Hypothalamus (tissue), 51 donors: ENCODE results near the gene ATP6AP1.
A peak's percentile ranks its signal among the peaks of the same experiment; 100 is the strongest.

Experiments
- DNase-seq, 51 donors: peaks; one replicate each; lab custom pipeline; 2025; lab: John Stamatoyannopoulos, UW

ATP6AP1 gene

DNA sequence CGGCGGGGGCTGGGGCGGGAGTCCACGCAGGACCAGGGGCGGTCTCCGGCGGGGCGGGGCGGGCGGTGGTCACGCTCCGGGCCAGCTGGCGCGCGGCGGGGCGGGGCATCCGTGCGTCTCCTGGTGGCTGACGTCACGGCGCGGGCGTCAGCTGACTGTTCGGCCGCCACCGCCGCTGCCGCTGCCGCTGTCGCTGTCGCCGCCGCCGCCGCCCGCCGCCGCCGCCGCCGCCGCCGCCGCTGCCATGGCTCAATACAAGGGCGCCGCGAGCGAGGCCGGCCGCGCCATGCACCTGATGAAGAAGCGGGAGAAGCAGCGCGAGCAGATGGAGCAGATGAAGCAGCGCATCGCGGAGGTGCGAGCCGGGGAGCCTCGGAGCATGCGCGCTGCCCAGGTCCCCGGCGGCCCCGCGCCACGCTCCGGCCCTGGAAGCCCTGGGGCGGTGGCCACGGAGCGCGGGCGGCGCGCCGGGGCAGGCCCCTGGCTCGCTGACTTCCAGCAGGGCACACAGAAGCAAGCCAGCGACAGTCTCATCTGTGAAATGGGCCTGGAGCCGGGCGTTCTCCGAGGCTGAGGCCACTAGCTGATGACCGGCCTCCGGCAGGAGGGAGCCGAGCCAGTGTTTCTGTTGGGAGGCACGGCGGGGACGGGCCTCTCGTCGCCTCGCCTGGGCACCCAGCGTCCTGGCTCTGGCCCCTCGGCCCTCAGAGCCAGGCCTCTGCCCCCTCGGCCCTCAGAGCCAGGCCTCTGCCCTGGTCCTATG, 15.7 kb downstream of the ATP6AP1 start, which contains the start of gene FAM50A:
Gene FAM50A, plus strand, starts transcription at position 150 of the 763 bp plus-strand sequence. Its CDS starts 95 bp downstream, at position 245.
- peak in 47 of 51 donors; percentile 11 to 84 (median 57) for DNase-seq

DNA sequence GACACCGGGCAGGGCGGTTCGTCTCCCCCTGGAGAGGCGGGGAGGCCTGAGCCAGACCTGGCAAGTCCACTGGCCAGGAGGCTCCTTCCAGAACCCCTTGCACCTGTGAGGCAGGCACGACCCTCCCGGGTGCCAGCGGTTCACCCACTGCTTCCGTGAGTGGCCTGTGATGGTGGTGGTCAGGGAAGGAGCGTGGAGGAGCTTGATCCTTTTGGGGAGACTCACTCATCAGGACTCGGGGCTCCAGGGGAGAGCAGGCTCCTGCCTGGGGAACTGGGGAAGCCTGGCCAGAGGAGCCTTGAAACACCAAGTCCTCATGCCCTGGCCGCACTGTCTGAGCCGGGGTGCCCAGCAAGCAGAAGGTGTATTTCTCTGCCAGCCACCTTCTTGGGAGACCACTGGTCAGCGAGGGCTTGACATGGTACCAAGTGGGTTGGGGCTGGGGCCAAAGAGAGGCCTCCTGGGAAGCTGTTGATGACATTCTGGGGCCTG, 16.3 kb downstream of the ATP6AP1 start:
- DNase-seq: no peak

DNA sequence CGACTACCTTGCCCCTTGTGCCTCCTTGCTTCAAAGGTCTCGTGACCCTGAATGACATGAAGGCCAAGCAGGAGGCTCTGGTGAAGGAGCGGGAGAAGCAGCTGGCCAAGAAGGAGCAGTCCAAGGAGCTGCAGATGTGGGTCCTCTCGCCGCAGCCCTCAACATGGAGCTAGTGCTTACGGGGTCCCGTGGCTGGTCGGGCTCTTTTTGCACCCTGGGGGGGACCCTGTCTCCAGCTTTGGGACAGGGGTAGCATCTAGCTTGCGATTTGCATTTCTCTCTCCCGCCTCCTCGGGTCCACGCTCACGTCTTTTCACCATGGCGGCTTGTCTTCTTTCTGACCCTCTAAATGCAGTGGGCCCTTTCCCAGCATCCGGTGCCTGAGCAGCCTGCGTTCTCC, 17.3 kb downstream of the ATP6AP1 start:
- no peak for DNase-seq

DNA sequence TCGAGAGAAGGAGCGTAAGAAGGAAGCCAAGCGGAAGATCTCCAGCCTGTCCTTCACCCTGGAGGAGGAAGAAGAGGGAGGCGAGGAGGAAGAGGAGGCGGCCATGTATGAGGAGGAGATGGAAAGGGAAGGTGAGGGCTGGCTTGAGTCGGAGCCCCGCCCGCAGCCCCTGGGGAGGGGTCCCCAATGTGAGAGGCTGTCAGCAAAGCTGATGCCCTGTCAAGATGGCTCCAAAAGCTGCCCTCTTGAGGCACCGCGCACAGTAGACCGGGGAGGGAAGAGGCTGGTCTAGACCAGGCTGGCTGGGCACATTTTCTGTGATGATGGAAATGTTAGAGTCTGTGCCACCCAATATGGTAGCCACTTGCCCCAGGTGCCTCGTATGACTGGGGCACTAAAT, 18.0 kb downstream of the ATP6AP1 start:
- no peak for DNase-seq

DNA sequence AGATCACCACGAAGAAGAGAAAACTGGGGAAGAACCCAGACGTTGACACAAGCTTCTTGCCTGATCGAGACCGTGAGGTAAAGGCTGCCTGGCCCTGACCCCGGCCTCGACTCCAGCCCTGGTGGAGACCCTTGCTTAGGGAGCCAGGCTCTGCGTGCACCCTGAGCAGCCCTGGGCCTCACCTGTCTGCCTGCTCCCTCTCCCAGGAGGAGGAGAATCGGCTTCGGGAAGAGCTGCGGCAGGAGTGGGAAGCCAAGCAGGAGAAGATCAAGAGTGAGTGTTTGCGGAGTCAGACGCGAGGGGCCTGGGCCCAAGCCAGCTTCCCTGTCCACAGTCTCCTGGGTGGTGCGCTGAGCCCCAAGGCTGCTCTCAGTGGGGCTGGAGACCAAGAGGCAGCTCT, 20.0 kb downstream of the ATP6AP1 start:
- no peak for DNase-seq

DNA sequence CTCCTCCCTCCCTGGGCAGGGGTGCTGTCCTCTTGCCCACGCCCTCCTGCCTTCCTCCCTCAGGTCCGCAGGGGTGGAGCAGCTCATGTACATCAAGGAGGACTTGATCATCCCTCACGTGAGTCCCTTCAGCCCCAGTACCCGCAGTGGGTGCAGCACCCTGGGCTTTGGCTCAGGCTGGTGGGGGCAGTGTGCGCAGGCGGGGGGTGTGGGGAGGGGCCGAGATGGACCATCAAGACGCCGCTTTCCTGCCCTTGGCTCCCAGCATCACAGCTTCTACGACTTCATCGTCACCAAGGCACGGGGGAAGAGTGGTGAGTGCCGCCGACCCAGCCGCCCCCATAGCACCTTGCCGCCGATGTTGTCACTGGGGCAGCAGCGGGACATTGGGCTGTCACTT, 21.1 kb downstream of the ATP6AP1 start:
- no peak for DNase-seq

DNA sequence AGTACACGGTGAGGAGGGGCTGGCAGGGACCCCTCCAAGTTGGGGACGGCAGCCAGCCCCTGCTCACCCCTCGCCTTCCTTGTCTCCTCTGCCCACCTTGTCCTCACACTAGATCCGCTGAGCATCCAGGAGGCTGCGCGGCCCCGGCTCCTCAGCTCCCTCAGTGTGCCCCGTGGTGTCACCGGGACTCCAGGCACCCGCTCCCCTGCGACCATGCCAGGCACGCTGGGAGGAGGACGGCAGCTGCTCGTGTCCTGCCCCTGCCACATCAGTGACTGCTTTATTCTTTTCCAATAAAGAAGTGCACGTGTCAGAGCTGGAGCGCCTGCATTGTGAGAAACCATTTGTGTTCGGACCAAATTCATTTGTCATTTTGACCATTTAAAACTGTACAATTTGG, 21.8 kb downstream of the ATP6AP1 start:
- DNase-seq: peak in 15 of 51 donors; percentile 2 to 38 (median 9)

DNA sequence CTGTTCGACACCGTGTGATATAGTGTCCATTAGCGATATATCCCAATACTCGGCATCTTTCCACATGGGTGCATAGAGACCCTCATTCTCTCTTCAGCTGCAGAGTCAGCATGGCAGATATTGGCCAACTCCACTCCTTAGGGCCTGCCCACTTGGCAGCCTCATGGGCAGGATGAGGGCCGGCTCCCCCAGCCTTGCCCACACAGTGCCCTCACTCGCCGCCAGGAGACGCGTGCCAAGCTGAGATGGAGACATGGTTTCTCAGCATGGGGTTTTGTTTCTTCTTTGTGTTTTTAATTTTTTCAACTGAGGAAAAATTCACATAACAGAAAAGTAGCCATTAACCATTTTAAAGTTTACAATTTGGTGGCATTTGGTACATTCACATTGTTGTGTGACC, 24.3 kb downstream of the ATP6AP1 start:
- peak in 16 of 51 donors; percentile 1 to 39 (median 12) for DNase-seq

DNA sequence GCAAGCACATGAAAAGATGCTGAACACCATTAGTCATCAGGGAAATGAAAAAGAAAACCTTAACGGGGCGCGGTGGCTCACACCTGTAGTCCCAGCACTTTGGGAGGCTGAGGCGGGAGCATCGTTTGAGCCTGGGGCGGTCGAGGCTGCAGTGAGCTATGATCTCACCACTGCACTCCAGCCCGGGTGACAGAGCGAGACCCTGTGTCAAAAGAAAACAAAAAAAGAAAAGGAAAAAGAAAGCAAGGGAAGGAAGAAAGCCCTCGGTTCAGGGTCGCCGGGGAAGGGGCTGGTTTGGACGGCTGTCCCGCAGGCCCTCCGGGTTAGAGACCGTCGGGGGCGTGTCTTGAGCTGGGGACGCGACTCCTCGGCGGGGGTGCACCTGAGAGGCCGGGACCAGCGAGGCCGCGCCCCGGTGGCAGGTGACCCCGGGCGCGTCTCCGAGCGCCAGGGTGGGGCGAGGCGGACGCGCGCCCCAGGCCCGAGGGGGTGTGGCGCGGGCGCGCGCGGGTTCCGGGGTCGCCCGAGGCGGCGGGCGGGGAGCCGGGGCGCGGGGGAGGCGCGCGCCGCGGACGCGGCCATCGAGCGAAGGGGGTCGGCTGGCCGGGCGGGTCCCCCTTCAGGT, 29.1 kb downstream of the ATP6AP1 start:
- peak in 15 of 51 donors; percentile 10 to 66 (median 31) for DNase-seq

DNA sequence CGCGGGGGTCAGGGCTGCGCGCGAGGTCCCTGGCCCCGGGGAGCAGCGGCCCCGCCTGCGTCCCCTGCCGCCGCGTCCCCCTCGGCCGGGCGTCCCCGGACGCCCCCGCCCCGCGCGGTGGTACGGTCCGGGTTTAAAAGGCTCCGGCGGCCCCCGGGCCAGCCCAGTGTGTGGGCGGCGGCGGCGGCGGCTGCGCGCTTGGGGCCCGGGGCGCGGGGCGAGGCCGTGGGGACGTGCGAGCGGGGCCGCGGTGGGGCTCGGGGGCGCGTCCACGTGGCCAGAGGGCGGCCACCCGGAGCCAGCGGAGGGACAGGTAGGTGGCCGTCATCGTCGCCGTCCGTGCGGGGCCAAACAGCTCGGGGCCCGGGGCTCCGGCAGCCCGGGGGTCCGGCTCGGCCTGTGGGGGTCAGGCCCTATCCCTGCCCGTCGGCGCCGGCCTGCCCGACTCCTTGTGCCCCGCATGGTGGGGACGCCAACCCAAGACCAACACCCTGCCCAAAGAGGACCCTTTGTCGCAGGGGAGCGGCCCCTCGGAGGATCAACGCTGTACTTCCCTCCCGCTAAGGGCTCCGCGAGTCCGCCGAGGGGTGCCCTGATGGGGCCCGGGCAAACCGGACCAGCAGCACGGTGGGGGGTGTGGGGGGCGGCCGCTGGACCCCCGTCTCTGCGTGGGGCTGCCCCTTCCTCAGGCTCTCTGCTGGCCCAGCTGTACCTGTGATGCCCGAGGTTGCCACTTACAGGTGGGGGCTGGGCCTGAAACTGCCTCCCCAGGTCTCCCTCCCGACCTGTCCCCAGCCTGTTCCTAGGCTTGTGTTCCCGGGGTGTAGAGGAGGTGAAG, 29.9 kb downstream of the ATP6AP1 start, which contains the start of gene PLXNA3:
Gene PLXNA3, plus strand, starts transcription at position 166 of the 838 bp plus-strand sequence. CDS start 1,903 bp downstream, outside the sequence.
- DNase-seq: peak in 33 of 51 donors; percentile 1 to 68 (median 21)

DNA sequence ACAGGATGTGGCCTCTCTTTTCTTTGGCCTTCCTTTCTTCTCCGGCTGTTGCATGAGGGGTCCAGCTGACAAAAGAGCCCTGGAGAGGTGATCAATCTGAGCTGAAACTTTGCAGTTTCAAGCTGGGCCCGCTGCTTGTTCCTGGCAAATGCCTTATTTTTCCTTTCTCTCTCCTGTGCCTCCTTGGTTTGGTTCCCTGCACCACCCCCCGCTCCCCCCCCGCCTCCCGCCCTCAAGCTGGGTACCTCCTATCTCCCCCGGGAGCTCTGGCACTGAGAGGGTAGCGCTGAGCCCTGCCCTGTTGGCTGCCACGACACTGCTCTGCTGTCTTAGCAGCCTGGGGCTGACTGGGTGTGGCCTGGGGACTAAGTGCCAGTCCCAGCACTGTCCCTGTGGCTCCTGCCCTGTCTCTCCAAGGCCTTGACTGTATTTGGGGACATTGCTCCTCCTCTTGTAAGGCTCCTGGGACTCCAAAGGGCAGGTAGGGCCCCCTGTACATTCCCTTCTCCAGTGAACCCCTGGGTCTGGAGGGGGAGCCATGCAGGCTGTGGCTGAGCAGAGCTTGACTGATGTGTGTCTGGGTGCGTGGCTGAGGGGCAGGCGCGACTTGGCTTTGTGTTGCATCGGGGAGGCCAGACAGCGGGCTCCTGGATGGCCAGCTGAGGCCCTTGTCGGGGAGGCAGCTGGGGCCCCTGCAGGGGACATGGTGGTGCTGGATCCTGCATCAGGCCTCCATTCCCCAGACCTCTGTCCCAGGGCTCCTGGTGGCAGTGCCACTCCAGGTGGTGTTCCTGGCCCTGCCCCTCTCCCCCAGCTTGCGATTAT, 30.7 kb downstream of the ATP6AP1 start:
- peak in 16 of 51 donors; percentile 2 to 30 (median 12) for DNase-seq

DNA sequence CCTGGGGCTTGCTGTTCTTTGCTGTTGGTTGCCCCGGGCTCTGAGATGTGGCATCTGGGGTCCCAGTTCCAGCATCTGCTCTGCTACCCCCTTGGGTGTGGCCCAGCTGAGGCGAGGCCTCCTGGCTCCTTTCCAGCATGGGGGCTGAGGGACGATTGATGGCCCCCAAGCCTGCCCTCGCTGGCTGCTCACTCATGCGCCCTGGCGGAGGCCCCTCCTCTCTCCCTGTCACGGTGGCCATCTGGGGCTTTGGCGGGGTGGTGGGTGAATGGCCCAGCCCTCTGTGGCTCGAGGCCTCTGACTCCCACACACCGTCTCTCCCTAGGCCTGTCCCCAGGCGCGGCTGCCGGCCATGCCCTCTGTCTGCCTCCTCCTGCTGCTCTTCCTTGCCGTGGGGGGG, 31.4 kb downstream of the ATP6AP1 start:
- peak in 2 of 51 donors; percentile 6 to 7 for DNase-seq

DNA sequence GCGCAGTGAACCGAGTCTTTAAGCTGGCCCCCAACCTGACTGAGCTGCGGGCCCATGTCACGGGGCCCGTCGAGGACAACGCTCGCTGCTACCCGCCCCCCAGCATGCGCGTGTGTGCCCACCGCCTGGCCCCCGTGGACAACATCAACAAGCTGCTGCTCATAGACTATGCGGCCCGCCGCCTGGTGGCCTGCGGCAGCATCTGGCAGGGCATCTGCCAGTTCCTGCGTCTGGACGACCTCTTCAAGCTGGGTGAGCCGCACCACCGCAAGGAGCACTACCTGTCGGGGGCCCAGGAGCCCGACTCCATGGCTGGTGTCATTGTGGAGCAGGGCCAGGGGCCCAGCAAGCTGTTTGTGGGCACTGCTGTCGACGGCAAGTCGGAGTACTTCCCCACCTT, 31.8 kb downstream of the ATP6AP1 start:
- DNase-seq: peak in 2 of 51 donors; percentile 5 to 6

DNA sequence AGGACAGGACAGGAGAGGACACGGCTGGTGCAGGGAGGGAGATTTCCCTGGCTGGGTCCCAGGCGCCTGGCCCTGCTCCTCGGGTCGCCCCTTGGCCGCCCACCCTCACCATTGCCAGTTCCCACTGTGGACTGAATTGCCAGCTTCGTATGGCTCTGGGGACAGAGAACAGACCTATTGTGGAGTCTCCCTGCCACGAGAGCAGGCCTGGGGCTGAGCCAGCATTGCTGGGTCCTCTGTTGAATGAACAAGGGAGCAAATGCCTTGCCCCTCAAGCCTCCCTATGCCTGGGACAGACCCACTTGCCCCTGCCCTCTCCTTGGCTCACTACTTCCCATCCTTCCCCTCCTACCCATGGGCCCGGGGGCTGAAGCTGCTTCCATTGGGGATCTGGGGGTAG, 33.9 kb downstream of the ATP6AP1 start:
- DNase-seq: peak in 18 of 51 donors; percentile 9 to 51 (median 20)

DNA sequence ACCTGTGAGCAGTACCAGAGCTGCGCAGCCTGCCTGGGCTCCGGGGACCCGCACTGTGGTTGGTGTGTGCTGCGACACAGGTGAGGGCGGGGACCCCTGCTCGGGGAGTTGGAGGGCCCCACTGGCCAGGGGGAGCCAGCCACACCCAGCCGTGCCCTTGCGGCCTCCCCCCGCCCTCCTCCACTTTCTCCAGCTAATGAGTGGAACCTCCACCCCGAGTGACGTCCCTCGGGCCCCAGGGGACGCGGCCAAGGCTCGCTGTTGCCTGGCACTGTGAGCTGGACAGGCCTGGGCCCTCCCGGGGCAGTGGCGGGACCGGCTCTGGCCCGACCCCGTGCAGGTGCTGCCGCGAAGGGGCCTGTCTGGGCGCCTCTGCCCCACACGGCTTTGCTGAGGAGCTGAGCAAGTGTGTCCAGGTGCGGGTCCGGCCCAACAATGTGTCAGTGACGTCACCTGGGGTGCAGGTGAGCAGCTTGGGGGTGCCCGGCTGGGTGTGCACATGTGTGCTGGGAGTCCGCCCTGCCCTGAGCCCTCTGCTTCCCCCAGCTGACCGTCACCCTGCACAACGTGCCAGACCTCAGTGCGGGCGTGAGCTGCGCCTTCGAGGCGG, 35.2 kb downstream of the ATP6AP1 start:
- no peak for DNase-seq

DNA sequence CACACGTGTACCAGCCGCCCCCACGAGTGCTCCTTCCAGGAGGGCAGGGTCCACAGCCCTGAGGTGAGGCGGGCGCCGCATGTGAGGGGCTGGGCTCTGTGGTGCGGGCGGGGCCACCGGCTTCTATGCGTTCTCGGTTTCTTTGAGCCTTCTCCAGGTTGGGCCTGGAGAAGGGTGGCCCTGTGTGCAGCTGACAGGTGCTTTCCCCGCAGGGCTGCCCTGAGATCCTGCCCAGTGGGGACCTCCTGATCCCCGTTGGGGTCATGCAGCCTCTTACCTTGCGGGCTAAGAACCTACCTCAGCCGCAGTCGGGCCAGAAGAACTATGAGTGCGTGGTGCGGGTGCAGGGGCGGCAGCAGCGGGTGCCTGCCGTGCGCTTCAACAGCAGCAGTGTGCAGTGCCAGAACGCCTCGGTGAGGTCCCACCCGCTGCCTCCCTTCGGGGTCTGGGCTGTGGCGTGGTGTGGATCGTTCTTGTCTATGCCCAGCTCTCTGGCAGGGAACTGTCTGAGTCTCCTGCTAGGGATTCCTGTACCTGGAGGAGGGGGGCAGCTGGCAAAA, 36.4 kb downstream of the ATP6AP1 start:
- DNase-seq: no peak

DNA sequence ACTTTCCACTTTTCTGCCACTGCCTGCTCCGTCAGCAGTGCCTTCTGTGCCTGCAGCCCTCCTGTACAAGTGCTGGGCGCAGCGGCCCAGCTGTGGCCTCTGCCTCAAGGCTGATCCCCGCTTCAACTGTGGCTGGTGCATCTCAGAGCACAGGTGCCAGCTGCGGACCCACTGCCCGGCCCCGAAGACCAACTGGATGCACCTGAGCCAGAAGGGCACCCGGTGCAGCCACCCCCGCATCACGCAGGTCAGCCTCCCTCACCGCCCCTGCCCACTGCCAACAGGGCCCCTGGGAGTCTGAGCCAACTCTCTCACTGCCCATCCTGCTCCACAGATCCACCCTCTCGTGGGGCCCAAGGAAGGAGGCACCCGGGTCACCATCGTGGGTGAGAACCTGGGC, 37.1 kb downstream of the ATP6AP1 start:
- DNase-seq: no peak

DNA sequence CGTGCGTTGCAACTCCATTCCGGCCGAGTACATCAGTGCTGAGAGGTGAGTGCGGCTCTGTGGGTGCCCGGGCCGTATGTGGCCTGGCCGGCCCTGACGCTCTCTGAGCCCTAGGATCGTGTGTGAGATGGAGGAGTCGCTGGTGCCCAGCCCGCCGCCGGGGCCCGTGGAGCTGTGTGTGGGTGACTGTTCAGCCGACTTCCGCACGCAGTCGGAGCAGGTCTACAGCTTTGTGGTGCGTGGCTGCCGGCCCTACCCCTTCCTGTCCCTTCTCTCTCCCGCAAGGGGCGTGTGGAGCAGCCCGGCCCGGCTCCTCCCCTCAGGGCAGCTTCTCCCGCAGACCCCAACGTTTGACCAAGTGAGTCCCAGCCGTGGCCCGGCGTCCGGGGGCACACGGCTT, 37.6 kb downstream of the ATP6AP1 start:
- DNase-seq: no peak

DNA sequence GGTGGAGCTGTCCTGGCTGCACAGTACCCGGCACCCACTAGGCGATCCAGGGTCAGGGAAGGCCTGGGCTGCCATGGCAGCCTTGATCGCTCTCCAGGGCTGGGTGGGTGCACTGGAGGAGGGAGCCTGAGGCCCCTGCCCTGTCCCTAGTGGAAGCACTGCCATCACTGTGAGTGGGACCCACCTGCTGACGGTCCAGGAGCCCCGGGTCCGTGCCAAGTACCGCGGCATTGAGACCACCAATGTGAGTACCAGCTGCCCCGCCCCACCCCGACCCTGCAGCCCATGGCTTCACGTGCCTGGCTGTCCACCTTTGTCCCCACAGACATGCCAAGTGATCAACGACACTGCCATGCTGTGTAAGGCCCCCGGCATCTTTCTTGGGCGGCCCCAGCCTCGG, 38.4 kb downstream of the ATP6AP1 start:
- DNase-seq: no peak
